OCI-LY7 (cell line): Measurements from ENCODE around the gene TM9SF2. TPM values are rescaled to one million over a fixed set of nuclear protein-coding genes. Genes with fewer than 3 reads are reported as not detected.

Experiments used
- BruUV-seq: library from RNA; stranded (reverse); fragments of 400-500 nt; replicated peaks from 2 replicates; lab custom pipeline; 2021; lab: Mats Ljungman, UMichigan
- CTCF ChIA-PET: fragments of 300-600 bp; sonication (Branson Sonifier 250); formaldehyde crosslinking; loops from one replicate; lab custom pipeline; 2022; ENCODE audit warnings: antibody characterized with exemption; ENCODE audit not compliant: unreplicated experiment; lab: Charles Lee
- POLR2A ChIA-PET: fragments of 300-600 bp; sonication (Branson Sonifier 250); formaldehyde crosslinking; loops from one replicate; lab custom pipeline; 2022; ENCODE audit warnings: antibody characterized with exemption; lab: Charles Lee
- DNase-seq: peaks from one replicate; pipeline ENCODE4 v3.0.0-alpha.2; 2015; ENCODE audit warnings: low spot score
- H2AFZ ChIP-seq: fragments of 200-600 bp; sonication (generic), shearing (Covaris generic); 2 replicates; pipeline ENCODE4 v1.6.1; 2014; ENCODE audit warnings: mild to moderate bottlenecking, antibody characterized with exemption, low read length, moderate library complexity
- H3K27ac ChIP-seq: fragments of 200-600 bp; sonication (generic); 2 replicates; pipeline ENCODE4 v1.5.1; 2014; ENCODE audit warnings: mixed run types, low read depth, mild to moderate bottlenecking, moderate library complexity, low read length, inconsistent platforms; ENCODE audit not compliant: poor library complexity, severe bottlenecking
- H3K36me3 ChIP-seq: fragments of 200-600 bp; sonication (generic); 2 replicates; pipeline ENCODE4 v1.6.1; 2014; ENCODE audit warnings: mild to moderate bottlenecking, antibody characterized with exemption, low read length, moderate library complexity, mixed read lengths; ENCODE audit not compliant: insufficient read depth
- H3K4me1 ChIP-seq: fragments of 200-600 bp; sonication (generic); 2 replicates; pipeline ENCODE4 v1.5.1; 2014; ENCODE audit warnings: mild to moderate bottlenecking, low read length; ENCODE audit not compliant: insufficient read depth, poor library complexity, severe bottlenecking
- H3K4me2 ChIP-seq: fragments of 200-600 bp; sonication (generic); 2 replicates; pipeline ENCODE4 v1.6.1; 2014; ENCODE audit warnings: mild to moderate bottlenecking, low read length
- H3K4me3 ChIP-seq: fragments of 200-600 bp; sonication (generic); 2 replicates; pipeline ENCODE4 v1.5.1; 2014; ENCODE audit warnings: mild to moderate bottlenecking, low read depth, low read length; ENCODE audit not compliant: poor library complexity, severe bottlenecking
- H3K79me2 ChIP-seq: fragments of 200-600 bp; sonication (generic); 2 replicates; pipeline ENCODE4 v1.6.1; 2016; ENCODE audit warnings: low read depth, mild to moderate bottlenecking, low read length, moderate library complexity, mixed read lengths; ENCODE audit not compliant: insufficient read depth
- H3K9me2 ChIP-seq: fragments of 200-600 bp; sonication (generic); 2 replicates; pipeline ENCODE4 v1.6.1; 2016; ENCODE audit warnings: mild to moderate bottlenecking, low read length, mixed read lengths; ENCODE audit not compliant: insufficient read depth
- H3K9me3 ChIP-seq: fragments of 200-600 bp; sonication (generic); 2 replicates; pipeline ENCODE4 v1.6.1; 2014; ENCODE audit warnings: mild to moderate bottlenecking, mixed run types, low read length, mixed read lengths
- H4K20me1 ChIP-seq: fragments of 200-600 bp; sonication (generic); 2 replicates; pipeline ENCODE4 v1.6.1; 2014; ENCODE audit warnings: mild to moderate bottlenecking, antibody characterized with exemption, low read length, moderate library complexity, mixed read lengths; ENCODE audit not compliant: insufficient read depth
- EZH2phosphoT487 ChIP-seq: fragments of 200-600 bp; sonication (generic); IDR thresholded peaks from 2 replicates; pipeline ENCODE4 v1.6.1; 2018; ENCODE audit warnings: low read depth, borderline replicate concordance, mild to moderate bottlenecking, mixed run types, antibody characterized with exemption, low read length, moderate library complexity, mixed read lengths
- intact Hi-C: fragments of 100-400 bp; cut with micrococcal nuclease; formaldehyde crosslinking; loops from one replicate; pipeline ENCODE4 v1.10.0; 2022; ENCODE audit not compliant: unreplicated experiment
- total RNA-seq, 2 experiments: library from RNA; depleted of rRNA in 1 of 2; stranded (reverse); fragments of >200 nt in 1 of 2; shearing (Covaris generic) in 1 of 2; gene quantifications; 2 replicates each; pipeline ENCODE4 v1.2.3, GENCODE V29; 2014 to 2022
- TF ChIP-seq, protein P1 (sequence below): fragments of 200-600 bp; sonication (generic); conservative IDR thresholded peaks from 2 replicates; pipeline ENCODE4 v1.5.1; 2014; ENCODE audit warnings: mild to moderate bottlenecking, antibody characterized with exemption, low read length, moderate library complexity, mixed read lengths

TM9SF2 gene
- total RNA-seq, 2 experiments from 2014 or later, result 17.8 to 27.3 TPM

- ChIA-PET CTCF (no interaction called here), POLR2A (no interaction called here)
- BruUV-seq, result no TSS peak
- no peak overlapping the region for H3K4me2 ChIP-seq
- H3K36me3 ChIP-seq, result no peaks in the 10 kb centered on the region
- H3K27ac ChIP-seq, result no peak overlapping the region
- no peaks in the 10 kb centered on the region for H3K9me3 ChIP-seq
- no peaks in the 10 kb centered on the region for H4K20me1 ChIP-seq
- no peak overlapping the region for H3K4me3 ChIP-seq
- H3K4me1 ChIP-seq, result no peaks in the 10 kb centered on the region
- intact Hi-C loops, result no loop called here
- H3K79me2 ChIP-seq, result no peaks in the 10 kb centered on the region
- H2AFZ ChIP-seq, result no peak overlapping the region
- no peaks in the 10 kb centered on the region for H3K9me2 ChIP-seq
- DNase-seq, result no peak
- TF ChIP-seq, protein P1, sequence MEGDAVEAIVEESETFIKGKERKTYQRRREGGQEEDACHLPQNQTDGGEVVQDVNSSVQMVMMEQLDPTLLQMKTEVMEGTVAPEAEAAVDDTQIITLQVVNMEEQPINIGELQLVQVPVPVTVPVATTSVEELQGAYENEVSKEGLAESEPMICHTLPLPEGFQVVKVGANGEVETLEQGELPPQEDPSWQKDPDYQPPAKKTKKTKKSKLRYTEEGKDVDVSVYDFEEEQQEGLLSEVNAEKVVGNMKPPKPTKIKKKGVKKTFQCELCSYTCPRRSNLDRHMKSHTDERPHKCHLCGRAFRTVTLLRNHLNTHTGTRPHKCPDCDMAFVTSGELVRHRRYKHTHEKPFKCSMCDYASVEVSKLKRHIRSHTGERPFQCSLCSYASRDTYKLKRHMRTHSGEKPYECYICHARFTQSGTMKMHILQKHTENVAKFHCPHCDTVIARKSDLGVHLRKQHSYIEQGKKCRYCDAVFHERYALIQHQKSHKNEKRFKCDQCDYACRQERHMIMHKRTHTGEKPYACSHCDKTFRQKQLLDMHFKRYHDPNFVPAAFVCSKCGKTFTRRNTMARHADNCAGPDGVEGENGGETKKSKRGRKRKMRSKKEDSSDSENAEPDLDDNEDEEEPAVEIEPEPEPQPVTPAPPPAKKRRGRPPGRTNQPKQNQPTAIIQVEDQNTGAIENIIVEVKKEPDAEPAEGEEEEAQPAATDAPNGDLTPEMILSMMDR, result no peak
- no peak for TF ChIP-seq EZH2phosphoT487
Observed at GRCh38 chr13:99464441-99464949, 36.8 kb upstream of the TM9SF2 start.

- CTCF ChIA-PET, result no interaction called here
Observed at GRCh38 chr13:99465454-99465853, 35.8 kb upstream of the TM9SF2 start.

GRCh38 chr13:99467764-99468163 is 33.5 kb upstream of the TM9SF2 start:
- ChIA-PET POLR2A (interaction anchor here (0.6 to 1.1 kb wide), 6 partner anchors 11 to 1656 kb away, joined by 3 to 5 read pairs (median 4); partner anchors contain the start of gene CLYBL), CTCF (no interaction called here)
- Histone ChIP-seq H3K4me3 (no peak overlapping the region), H3K27ac (no peak overlapping the region), H3K9me2 (no peaks in the 10 kb centered on the region), H3K36me3 (no peaks in the 10 kb centered on the region), H3K4me1 (no peaks in the 10 kb centered on the region), H4K20me1 (no peaks in the 10 kb centered on the region), H3K4me2 (no peak overlapping the region), H3K9me3 (no peaks in the 10 kb centered on the region), H3K79me2 (no peaks in the 10 kb centered on the region), H2AFZ (no peak overlapping the region)
- no peak for DNase-seq
- no peak for TF ChIP-seq EZH2phosphoT487
- TF ChIP-seq, protein P1, result no peak
- intact Hi-C loops, result no loop called here
- no TSS peak for BruUV-seq

More at GRCh38 chr13:99465454-99465853, 35.8 kb upstream of the TM9SF2 start:
- no peaks in the 10 kb centered on the region for H3K9me3 ChIP-seq
- no peak overlapping the region for H3K4me2 ChIP-seq
- BruUV-seq, result no TSS peak
- H3K9me2 ChIP-seq, result no peaks in the 10 kb centered on the region
- no peaks in the 10 kb centered on the region for H3K4me1 ChIP-seq
- no peaks in the 10 kb centered on the region for H4K20me1 ChIP-seq
- no peak overlapping the region for H2AFZ ChIP-seq
- no peak overlapping the region for H3K27ac ChIP-seq
- DNase-seq, result no peak
- no peaks in the 10 kb centered on the region for H3K79me2 ChIP-seq
- H3K36me3 ChIP-seq, result no peaks in the 10 kb centered on the region
- intact Hi-C loops, result no loop called here
- H3K4me3 ChIP-seq, result no peak overlapping the region
- POLR2A ChIA-PET, result interaction anchor here (1.2 kb wide), 1 partner anchor 93 kb away, joined by 4 read pairs; no protein-coding TSS in a partner anchor
- TF ChIP-seq, protein P1, result no peak
